GM11168 (cell line): Measurements from ENCODE around the gene MMS19.
"Not testable (repeated sequence)": the region's sequence is repeated elsewhere in the genome, so short reads cannot be mapped to it uniquely, and the experiment has no call there.

Source experiments
- in situ Hi-C: fragments of 300-500 bp; cut with MboI; formaldehyde crosslinking; loops from one replicate; pipeline ENCODE4 v1.12.0; 2022; ENCODE audit warnings: low sequenced_read_pairs; ENCODE audit not compliant: unreplicated experiment

MMS19 gene

DNA sequence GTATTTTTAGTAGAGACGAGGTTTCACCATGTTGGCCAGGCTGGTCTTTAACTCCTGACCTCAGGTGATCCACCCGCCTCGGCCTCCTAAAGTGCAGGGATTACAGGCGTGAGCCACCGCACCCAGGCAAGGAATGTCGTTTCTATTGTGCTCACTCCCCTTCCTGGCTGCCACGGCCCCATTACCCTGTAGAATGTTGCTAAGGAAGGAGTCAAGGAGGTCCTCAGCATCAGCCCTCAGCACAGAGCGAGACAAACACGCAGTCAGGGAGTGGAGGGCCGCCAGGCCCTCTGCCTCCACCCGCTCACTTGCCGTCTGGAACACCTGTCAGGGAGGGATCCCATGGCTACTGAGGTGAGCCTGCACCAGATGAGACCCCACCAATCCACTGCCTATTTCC, 29.4 kb downstream of the MMS19 start:
- in situ Hi-C loops = not testable (repeated sequence)

DNA sequence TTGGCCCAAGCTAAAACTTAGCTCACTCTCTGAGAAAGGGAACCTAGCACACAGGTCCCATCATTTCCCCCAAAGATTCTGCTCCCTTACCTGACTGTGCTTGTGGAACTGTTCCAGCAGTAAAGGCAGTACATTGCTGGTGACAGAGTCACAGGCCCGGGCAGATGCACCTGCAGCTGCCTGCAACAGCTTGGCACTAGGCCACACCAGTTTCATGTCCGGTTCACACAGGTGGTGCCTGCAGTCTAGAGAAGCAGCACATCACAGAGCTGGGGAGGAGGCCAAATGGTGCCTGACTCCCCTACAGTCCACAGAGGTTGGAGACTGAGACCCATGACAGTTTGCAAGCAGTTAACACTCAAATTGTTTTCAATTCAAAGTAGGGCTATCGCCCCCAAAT, 30.1 kb downstream of the MMS19 start:
- in situ Hi-C loops = no loop called here

DNA sequence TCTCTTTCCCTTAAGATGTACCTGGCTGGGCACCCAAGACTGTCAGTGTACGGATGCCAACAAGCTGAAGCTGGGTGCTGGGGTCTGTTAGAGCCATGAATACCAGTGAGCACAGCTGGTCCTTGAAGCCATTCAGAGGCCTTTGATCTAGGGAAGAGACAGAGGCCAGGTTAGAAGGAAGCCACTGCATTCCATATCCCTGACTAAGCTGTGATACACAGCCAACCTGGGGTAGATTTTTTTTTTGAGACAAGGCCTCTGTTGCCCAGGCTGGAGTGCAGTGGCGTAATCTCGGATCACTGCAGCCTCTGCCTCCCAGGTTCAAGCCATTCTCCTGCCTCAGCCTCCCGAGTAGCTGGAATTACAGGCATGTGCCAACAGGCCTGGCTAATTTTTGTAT, 31.5 kb downstream of the MMS19 start:
- in situ Hi-C loops = no loop called here

DNA sequence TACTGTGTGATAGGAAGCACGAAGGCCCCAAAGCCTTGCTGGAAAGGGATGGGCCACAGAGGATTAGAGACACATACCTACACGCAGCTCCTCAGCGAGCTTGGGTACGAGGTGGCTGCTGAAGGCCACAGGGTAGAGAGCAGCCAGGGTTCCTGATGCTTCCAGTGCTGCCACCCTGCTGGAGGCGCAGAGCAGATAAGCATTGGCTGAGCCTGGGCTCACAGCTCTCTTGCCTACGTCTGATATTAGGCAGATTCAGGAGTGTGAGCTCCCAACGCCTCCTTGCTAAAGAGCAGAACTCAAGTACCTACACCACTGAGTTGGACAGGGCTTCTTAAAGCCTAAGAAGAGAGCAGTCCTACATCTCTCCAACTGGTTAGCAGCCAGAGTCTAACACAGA, 32.2 kb downstream of the MMS19 start:
- in situ Hi-C loops = no loop called here

GRCh38 chr10:97464226-97464625, 34.0 kb downstream of the MMS19 start:
- in situ Hi-C loops = no loop called here

- in situ Hi-C loops = no loop called here
These were observed 34.7 kb downstream of the MMS19 start for GRCh38 chr10:97463363-97464132.

DNA sequence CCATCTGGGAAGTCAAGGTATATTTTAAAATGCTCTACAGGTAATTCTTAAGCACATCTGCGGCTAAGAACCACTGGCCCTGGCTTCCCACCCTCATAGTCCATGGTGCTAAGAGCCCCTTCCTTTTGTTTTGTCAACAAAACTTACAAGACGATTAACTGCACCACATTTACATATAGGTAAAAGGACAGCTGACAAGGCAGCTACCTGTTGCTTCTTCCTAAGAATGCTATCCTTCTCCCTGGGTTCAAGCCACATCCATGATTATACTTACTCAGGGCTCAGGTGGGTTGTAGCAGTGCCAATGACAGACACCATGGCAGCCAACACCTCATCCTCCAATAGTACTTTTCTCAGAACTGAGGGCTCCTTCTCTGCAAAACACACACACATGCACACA, 35.9 kb downstream of the MMS19 start:
- in situ Hi-C loops = no loop called here

GRCh38 chr10:97459933-97460332, 38.3 kb downstream of the MMS19 start:
- in situ Hi-C loops = no loop called here

DNA sequence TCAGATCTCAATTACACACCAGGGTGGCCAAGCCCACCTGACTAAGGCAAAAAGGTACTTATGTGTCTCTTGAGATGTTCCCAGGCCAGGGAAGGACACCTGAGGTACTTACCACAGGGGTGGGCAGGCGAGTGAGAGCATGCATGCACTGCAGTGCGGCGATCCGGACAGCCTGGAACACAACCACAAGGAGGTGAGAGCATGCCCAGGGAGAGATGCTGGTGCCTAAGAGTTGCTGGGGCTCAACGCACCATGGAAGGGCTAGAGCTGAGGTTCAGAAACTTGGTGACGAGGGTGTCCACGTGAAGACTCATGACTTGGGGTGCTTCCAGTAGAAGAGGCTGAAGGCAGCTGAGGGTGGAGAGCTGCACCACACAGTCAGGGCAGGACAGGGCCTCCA, 39.1 kb downstream of the MMS19 start:
- in situ Hi-C loops = no loop called here

- in situ Hi-C loops = no loop called here
These were observed 41.5 kb downstream of the MMS19 start for GRCh38 chr10:97456686-97457065.

GRCh38 chr10:97456034-97456685, 42.1 kb downstream of the MMS19 start:
- in situ Hi-C loops = no loop called here

DNA sequence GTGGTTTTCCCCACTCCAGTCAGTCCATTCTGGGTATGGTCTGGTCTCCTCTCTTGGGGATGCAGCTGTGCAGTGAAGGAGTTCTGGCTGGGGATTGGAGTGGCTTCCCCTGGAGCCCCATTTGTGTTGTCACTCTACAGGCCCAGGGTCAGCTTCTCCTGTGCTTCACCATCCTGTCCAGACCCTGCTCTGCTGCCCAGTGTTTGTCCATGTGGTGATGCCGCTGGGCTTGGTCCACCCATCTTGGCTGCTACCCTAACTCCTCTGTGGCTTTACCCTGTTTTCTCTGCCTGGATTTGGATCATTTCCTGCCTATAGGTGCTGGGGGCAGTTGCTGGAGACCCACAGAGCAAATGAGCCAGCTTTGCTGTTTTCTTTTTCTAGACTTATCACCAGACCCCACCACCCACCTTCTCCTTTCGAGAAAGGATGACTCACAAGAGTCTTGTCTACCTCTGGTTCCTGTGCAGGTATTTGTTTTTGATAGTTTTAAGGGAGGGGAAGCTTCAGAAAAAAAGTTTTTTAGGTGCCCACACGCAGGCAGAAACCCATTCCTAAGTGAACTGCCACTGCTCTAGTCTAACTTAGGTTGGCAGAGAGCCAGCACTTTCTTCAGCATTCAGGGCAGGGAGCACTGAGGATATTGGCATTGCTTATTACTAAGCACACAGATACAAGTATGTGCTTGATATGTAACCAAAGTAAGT, 43.7 kb downstream of the MMS19 start:
- in situ Hi-C loops = no loop called here

GRCh38 chr10:97452352-97452751, 45.9 kb downstream of the MMS19 start:
- in situ Hi-C loops = no loop called here

- in situ Hi-C loops = no loop called here
These were observed 46.6 kb downstream of the MMS19 start for GRCh38 chr10:97451605-97452004.

- in situ Hi-C loops = no loop called here
These were observed 47.4 kb downstream of the MMS19 start for GRCh38 chr10:97450828-97451227.

- in situ Hi-C loops = no loop called here
These were observed 52.2 kb downstream of the MMS19 start, which contains the start of the genes EXOSC1 and ZDHHC16 for GRCh38 chr10:97445722-97446639. Gene EXOSC1, minus strand, starts transcription at chr10:97446006. Its CDS starts 21 bp downstream, at chr10:97445985. Gene ZDHHC16, plus strand, starts transcription at chr10:97446175. Its CDS starts 5,501 bp downstream, at chr10:97451676.

GRCh38 chr10:97445357-97445721, 52.9 kb downstream of the MMS19 start:
- in situ Hi-C loops = no loop called here

DNA sequence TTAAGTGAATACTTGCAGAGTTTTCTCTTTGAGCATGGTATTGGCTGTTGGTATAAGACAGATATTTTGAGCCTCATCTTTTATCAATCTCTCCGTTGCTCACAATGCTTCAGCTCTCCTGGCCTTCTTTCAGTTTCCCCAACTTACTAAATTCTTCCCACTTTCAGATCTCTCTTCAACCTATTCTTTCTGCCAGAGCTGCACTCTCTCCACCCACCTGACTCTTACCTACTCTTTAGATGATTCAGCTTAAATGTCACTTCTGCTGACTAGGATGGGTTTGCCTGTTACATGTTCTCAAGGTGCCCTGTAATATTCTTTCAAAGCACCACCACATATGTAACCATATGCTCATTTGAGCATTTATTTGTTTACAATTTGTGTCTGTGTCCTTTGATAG, 54.0 kb downstream of the MMS19 start:
- in situ Hi-C loops = no loop called here

DNA sequence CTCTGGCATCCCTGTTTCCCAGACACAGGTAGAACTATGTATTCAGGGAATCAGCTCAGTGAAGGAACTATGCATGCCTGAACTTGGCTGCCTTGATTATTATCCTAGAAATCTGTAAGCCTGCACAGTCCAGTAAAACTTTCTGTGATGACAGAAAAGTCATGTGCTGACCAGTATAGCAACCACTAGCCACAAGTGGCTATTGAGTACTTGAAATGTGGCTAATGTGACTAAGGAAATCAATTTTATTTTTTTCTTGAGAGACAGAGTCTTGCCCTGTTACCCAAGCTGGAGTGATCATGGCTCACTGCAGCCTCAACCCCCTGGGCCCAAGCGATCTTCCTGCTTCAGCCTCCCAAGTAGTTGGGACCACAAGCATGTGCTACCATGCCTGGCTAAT, 55.9 kb downstream of the MMS19 start:
- in situ Hi-C loops = no loop called here

- in situ Hi-C loops = no loop called here
These were observed 63.0 kb downstream of the MMS19 start for GRCh38 chr10:97435211-97435610.
